HUES6 (cell line): Measurements from ENCODE around the gene ATP8A1.

Source experiments
- H3K27ac ChIP-seq: 2 replicates; pipeline ENCODE4 v1.7.0; 2013; ENCODE audit warnings: low read depth, mild to moderate bottlenecking, low read length, inconsistent platforms
- H3K27me3 ChIP-seq: 2 replicates; pipeline ENCODE4 v1.6.1; 2013; ENCODE audit warnings: low read length; ENCODE audit not compliant: control insufficient read depth, insufficient read depth
- H3K36me3 ChIP-seq: 2 replicates; pipeline ENCODE4 v1.6.1; 2013; ENCODE audit warnings: low read length; ENCODE audit not compliant: control insufficient read depth, insufficient read depth
- H3K4me1 ChIP-seq: 2 replicates; pipeline ENCODE4 v1.6.1; 2013; ENCODE audit warnings: low read length; ENCODE audit not compliant: control insufficient read depth, insufficient read depth
- H3K4me3 ChIP-seq: 2 replicates; pipeline ENCODE4 v1.5.1; 2013; ENCODE audit warnings: low read depth, low read length
- H3K9ac ChIP-seq: one replicate; pipeline ENCODE4 v1.6.1; 2013; ENCODE audit warnings: mild to moderate bottlenecking, low read length
- H3K9me3 ChIP-seq: 2 replicates; pipeline ENCODE4 v1.6.1; 2013; ENCODE audit warnings: low read depth, low read length; ENCODE audit not compliant: control insufficient read depth, insufficient read depth

ATP8A1 gene

DNA sequence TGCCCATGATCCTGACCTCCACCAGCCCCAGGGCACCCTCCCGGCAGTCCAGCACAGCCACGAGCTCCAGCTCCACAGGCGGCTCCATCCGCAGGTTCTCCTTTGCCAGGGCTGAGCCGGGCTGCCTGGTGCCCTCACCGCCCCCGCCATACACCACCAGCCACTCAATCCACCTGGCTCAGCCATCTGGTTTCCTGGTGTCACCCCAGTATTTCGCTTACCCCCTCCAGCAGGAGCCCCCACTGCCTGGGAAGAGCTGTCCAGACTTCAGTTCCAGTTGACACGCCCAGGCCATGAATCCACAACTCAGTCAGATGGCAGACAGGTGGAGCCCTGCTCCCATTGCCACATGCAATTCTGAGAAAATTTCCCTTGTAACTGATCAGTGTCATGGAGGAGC lies 255.7 kb downstream of the ATP8A1 start:
- Histone ChIP-seq H3K27ac (no peak overlapping the region), H3K27me3 (peaks cover 55% of the 10 kb centered on the region), H3K36me3 (no peaks in the 10 kb centered on the region), H3K4me1 (peaks cover 22% of the 10 kb centered on the region), H3K9me3 (no peaks in the 10 kb centered on the region), H3K4me3 (no peak overlapping the region), H3K9ac (no peak overlapping the region)

GRCh38 chr4:42399393-42399792 lies 257.5 kb downstream of the ATP8A1 start:
- Histone ChIP-seq H3K9me3 (no peaks in the 10 kb centered on the region), H3K9ac (no peak overlapping the region)

GRCh38 chr4:42398871-42399331 lies 258.0 kb downstream of the ATP8A1 start:
- Histone ChIP-seq H3K36me3 (no peaks in the 10 kb centered on the region), H3K4me3 (peak overlapping the region; percentile 62), H3K9me3 (no peaks in the 10 kb centered on the region), H3K27me3 (peaks cover 72% of the 10 kb centered on the region), H3K4me1 (peaks cover 22% of the 10 kb centered on the region), H3K27ac (no peak overlapping the region), H3K9ac (peak overlapping the region; percentile 19)

More at GRCh38 chr4:42399393-42399792, 257.5 kb downstream of the ATP8A1 start:
- no peak overlapping the region for H3K27ac ChIP-seq
- H3K27me3 ChIP-seq: peaks cover 72% of the 10 kb centered on the region
- peaks cover 22% of the 10 kb centered on the region for H3K4me1 ChIP-seq
- H3K4me3 ChIP-seq: peak overlapping the region; percentile 62
- no peaks in the 10 kb centered on the region for H3K36me3 ChIP-seq

- Histone ChIP-seq H3K4me1 (peaks cover 22% of the 10 kb centered on the region), H3K9ac (peak overlapping the region; percentile 59), H3K36me3 (no peaks in the 10 kb centered on the region), H3K27ac (no peak overlapping the region), H3K27me3 (peaks cover 72% of the 10 kb centered on the region), H3K9me3 (no peaks in the 10 kb centered on the region), H3K4me3 (peak overlapping the region; percentile 62)
These were observed 258.6 kb downstream of the ATP8A1 start for GRCh38 chr4:42398171-42398870.

- peak overlapping the region; percentile 59 for H3K9ac ChIP-seq
- no peaks in the 10 kb centered on the region for H3K36me3 ChIP-seq
- H3K27me3 ChIP-seq: peaks cover 72% of the 10 kb centered on the region
- no peaks in the 10 kb centered on the region for H3K9me3 ChIP-seq
- H3K4me1 ChIP-seq: peaks cover 22% of the 10 kb centered on the region
- H3K4me3 ChIP-seq: peak overlapping the region; percentile 62
- no peak overlapping the region for H3K27ac ChIP-seq
These were observed 259.2 kb downstream of the ATP8A1 start for GRCh38 chr4:42397635-42398170.

DNA sequence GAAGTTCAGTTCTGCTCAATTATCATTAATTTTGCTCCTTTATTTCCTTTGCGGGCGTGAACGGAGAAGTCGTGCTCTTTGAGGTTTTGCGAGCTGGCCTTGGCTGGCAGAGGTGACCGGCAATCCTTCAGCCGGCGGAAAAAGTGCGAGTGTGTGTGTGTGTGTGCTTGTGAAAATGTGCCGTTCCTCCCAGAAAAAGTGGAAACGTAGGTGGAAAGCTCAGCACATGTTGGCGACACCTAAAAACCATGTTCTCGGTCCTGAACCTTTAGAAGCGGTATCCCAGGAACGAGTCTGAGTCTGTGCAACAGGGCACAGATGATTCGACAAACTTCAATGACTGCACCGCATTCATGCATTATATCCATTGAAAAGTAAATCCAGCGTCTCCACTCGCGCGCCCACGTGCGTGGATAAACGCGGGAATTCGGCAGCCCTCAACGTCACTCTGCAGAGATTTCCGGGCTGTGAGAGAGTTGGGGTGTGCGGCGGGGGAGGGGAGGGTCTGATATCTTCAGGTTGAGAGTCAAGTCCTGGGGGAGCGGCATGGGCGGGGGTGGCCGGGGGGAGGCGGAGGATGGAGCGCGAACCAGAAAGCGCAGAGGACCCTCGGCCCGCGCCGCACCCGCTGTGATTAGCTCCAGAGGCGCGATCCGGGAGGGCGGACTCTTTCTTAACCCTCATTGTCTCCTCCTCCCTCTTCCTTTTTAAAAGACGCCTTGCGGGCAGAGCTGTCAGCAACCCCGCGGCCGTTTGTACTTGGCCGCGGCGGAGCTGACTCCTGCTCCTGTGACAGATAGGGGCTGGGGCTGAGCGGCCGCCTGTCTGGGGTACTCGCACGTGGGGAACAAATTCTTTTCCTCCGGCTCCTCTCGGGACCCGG lies 259.9 kb downstream of the ATP8A1 start, which contains the start of gene SHISA3:
TSS of gene SHISA3 (plus strand) at position 737 of the 883 bp plus-strand sequence. CDS start 569 bp downstream, outside the sequence.
- peaks cover 25% of the 10 kb centered on the region for H3K4me1 ChIP-seq
- H3K36me3 ChIP-seq: no peaks in the 10 kb centered on the region
- no peak within 1 kb of the TSS for H3K27ac ChIP-seq
- peak within 1 kb of the TSS; percentile 62 for H3K4me3 ChIP-seq
- peak within 1 kb of the TSS; percentile 59 for H3K9ac ChIP-seq
- H3K9me3 ChIP-seq: no peaks in the 10 kb centered on the region
- H3K27me3 ChIP-seq: peaks cover 72% of the 10 kb centered on the region

DNA sequence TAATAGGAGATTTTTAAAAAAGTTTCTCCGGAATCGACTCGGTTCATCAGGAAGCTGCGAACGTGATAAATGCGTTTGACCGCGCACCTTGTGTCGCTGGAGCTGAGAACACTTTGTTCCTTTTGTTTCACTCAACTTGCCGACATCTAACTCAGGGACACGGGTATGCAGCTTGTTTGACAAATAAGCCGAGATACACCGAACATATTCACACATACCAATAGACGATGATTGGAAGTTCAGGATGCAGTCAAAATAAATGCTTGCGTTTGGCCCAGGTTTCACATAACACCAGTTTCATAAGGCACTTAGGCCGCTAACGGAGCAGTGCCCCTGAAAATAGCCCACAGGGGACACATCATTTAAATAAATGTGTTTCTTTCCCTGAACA lies 260.5 kb downstream of the ATP8A1 start:
- Histone ChIP-seq H3K27me3 (peaks cover 69% of the 10 kb centered on the region), H3K4me1 (peaks cover 23% of the 10 kb centered on the region), H3K36me3 (no peaks in the 10 kb centered on the region), H3K4me3 (peak overlapping the region; percentile 62), H3K9me3 (no peaks in the 10 kb centered on the region), H3K9ac (no peak overlapping the region), H3K27ac (no peak overlapping the region)

- H3K9me3 ChIP-seq: no peaks in the 10 kb centered on the region
- H3K27me3 ChIP-seq: peaks cover 61% of the 10 kb centered on the region
- no peak overlapping the region for H3K27ac ChIP-seq
- H3K4me1 ChIP-seq: peaks cover 23% of the 10 kb centered on the region
- H3K9ac ChIP-seq: no peak overlapping the region
- no peaks in the 10 kb centered on the region for H3K36me3 ChIP-seq
- H3K4me3 ChIP-seq: no peak overlapping the region
These were observed 261.3 kb downstream of the ATP8A1 start for GRCh38 chr4:42395595-42395994.

DNA sequence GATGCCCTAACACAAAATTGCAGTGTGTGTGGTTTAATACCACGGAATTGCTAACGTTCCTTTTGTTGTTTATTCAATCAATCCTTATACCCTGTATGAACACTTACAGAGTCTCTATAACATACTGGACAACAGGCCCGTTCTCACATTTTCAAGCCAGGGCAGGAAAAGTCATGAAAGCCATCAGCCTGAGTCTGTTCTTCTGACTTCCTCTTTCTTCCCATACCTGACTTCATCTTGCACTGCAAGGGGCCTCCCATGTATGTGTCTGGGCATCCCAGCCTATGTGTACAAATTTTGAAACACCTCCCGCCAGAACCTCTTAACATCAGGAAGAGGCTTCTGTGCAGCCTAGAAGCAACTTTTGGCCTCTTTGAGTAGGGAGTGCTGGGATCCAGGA lies 264.5 kb downstream of the ATP8A1 start:
- H3K36me3 ChIP-seq: no peaks in the 10 kb centered on the region
- peaks cover 30% of the 10 kb centered on the region for H3K27me3 ChIP-seq
- peaks cover 15% of the 10 kb centered on the region; the same call in 1 of the 2 replicates for H3K4me1 ChIP-seq
- H3K9ac ChIP-seq: no peak overlapping the region
- H3K27ac ChIP-seq: no peak overlapping the region
- H3K9me3 ChIP-seq: no peaks in the 10 kb centered on the region
- no peak overlapping the region for H3K4me3 ChIP-seq

GRCh38 chr4:42391981-42392380 lies 264.9 kb downstream of the ATP8A1 start:
- Histone ChIP-seq H3K27me3 (peaks cover 25% of the 10 kb centered on the region), H3K9me3 (no peaks in the 10 kb centered on the region), H3K27ac (no peak overlapping the region), H3K9ac (no peak overlapping the region), H3K36me3 (no peaks in the 10 kb centered on the region), H3K4me3 (no peak overlapping the region), H3K4me1 (peaks cover 15% of the 10 kb centered on the region; the same call in 1 of the 2 replicates)

GRCh38 chr4:42391355-42391664 lies 265.6 kb downstream of the ATP8A1 start:
- no peak overlapping the region for H3K4me3 ChIP-seq
- no peak overlapping the region for H3K9ac ChIP-seq
- H3K9me3 ChIP-seq: no peaks in the 10 kb centered on the region
- H3K27me3 ChIP-seq: peaks cover 18% of the 10 kb centered on the region
- peaks cover 8% of the 10 kb centered on the region; the same call in 1 of the 2 replicates for H3K4me1 ChIP-seq
- H3K27ac ChIP-seq: no peak overlapping the region
- H3K36me3 ChIP-seq: no peaks in the 10 kb centered on the region
